A549 treated with AZD9567 at 1 μM for 4 hours (cell line): ENCODE results near the gene DOCK3. TPM values are rescaled to one million over a fixed set of nuclear protein-coding genes. Genes with fewer than 3 reads are reported as not detected.

ENCODE experiments used
- total RNA-seq: library from RNA; stranded (reverse); fragments of 200-300 nt; extraction: Qiagen RNA extraction; gene quantifications from 5 replicates; pipeline ENCODE4 v1.2.3, GENCODE V29; 2022; ENCODE audit not compliant: insufficient read depth

DOCK3 gene
- total RNA-seq = 0.22 to 0.42 TPM (median 0.36 TPM) in 5 replicates

GRCh38 chr3:50674349-50675178 lies at the start of gene DOCK3:
TSS of gene DOCK3 (plus strand) at chr3:50674927. CDS start at chr3:50675264, 337 bp downstream.

GRCh38 chr3:51384726-51385473 lies 710.2 kb downstream of the DOCK3 start, which contains the start of gene MANF:
TSS of gene MANF (plus strand) at chr3:51385291. CDS start at chr3:51385343, 52 bp downstream.

GRCh38 chr3:51391075-51391565 lies 716.4 kb downstream of the DOCK3 start, which contains the start of gene RBM15B:
TSS of gene RBM15B (plus strand) at chr3:51391285. CDS start at chr3:51391400, 115 bp downstream.

Other genes with a start within 250 kb of the DOCK3 start
- 0.37 to 1.8 TPM (median 0.64 TPM) in 5 replicates for gene CACNA2D2, start 171.3 kb upstream of the DOCK3 start, total RNA-seq
- 2.3 to 4.4 TPM (median 2.7 TPM) in 5 replicates for gene C3orf18, start 107.2 kb upstream of the DOCK3 start, total RNA-seq
- gene HEMK1, start 105.4 kb upstream of the DOCK3 start, total RNA-seq = 1.1 to 6.6 TPM (median 6.2 TPM) in 5 replicates
- 0.51 to 0.65 TPM (median 0.59 TPM) in 4 of 5 replicates, not detected in the other for gene CISH, start 63.2 kb upstream of the DOCK3 start, total RNA-seq
- 19.6 to 24.9 TPM (median 24.1 TPM) in 5 replicates for gene MAPKAPK3, start 57.8 kb upstream of the DOCK3 start, total RNA-seq